SK-N-MC (cell line): ENCODE data around the gene PKNOX2.

Source experiments
- EZH2 ChIP-seq: fragments of 200-600 bp; sonication (generic); IDR thresholded peaks from one replicate; pipeline ENCODE4 v1.6.1; 2017; ENCODE audit warnings: antibody characterized with exemption
- POLR2AphosphoS5 ChIP-seq: IDR thresholded peaks from 2 replicates; pipeline ENCODE4 v1.6.1; 2012; ENCODE audit warnings: mild to moderate bottlenecking, low read depth, low read length, borderline replicate concordance

DNA sequence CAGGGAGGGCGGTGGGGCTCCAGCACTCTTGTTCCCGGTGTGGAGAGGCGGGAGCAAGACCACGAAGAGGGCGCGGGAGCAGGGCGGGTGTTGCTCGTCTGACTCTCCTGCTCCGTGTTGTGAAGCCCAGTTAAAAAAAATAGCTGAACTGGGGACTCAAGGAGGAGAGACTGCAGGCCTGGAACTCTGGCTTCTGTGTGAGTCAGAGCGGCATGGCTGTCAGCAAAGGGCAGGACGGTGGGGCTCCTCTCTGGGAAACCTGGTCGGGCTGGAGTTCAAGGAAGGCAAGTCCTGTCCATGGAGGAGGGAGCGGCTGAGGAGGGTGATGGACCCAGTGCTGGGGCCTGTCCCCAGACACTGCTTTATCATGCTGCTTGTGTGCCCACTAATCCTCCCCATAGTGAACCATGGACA is 179.2 kb downstream of the PKNOX2 start:
- TF ChIP-seq EZH2 (no peak), POLR2AphosphoS5 (no peak)
